NCI-H1436 (cell line): Measurements from ENCODE around the gene BPTF.
"Not testable (repeated sequence)": the region's sequence is repeated elsewhere in the genome, so short reads cannot be mapped to it uniquely, and the experiment has no call there.

Experiments
- DNase-seq: peaks from one replicate; lab custom pipeline; 2025; lab: John Stamatoyannopoulos, UW

The BPTF gene

DNA sequence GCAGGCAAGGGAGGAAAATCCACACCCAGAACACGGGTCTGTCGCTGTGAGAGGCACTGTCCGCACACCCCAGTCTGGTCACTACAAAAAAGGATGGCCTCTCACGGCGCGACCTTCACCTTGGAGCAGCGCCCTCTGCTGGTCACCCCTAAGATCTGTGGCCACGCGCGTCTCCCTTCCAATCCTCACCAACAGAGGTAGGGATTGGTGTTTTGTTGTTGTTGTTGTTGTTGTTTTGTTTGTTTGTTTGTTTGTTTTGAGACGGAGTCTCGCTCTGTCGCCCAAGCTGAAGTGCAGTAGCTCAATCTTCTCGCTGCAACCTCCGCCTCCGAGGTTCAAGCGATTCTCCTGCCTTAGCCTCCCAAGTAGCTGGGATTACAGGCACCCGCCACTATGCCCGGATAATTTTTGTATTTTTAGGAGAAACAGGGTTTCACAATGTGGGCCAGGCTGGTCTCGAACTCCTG, 185.9 kb downstream of the BPTF start:
- DNase-seq: no peak

DNA sequence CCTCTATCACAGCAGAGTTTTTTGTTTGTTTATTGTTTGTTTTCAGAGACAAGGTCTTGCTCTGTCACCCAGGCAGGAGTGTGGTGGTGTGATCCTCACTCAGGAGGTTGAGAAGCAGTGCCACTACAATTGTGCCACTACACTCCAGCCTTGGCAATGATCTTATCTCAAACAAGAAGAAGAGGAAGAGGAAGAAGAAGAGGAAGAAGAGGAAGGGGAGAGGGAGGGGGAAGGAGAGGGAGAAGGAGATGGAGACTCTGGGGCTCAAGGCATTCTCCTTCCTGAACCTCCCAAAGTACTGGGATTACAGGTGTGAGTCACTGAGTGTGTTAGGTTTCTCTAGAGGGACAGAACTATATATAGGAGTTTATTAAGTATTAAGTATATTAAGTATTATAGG, 188.1 kb downstream of the BPTF start:
- DNase-seq: no peak

DNA sequence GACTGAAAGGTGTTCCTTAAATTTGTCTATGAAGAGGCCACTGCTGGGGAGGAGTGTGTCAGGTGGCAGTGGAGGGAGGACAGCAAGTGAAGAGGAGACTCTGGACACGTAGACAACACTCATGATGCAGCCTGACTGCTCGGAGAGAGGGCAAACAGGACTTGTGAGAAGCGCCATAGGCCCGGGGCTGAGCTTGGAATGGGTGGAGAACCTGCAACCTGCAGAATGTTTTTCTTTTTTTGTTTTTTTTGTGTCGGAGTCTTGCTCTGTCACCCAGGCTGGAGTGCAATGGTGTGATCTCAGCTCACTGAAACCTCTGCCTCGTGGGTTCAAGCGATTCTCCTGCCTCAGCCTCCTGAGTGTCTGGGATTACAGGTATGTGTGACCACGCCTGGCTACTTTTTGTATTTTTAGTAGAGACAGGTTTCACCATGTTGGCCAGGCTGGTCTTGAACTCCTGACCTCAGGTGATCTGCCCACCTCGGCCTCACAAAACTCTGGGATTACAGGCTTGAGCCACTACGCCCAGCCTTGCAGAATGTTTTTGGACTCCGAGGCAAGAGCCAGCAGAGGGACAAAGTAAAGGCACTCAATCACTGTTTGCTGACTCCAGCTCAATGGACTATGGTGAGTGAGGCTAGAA, 189.9 kb downstream of the BPTF start:
- DNase-seq: no peak

DNA sequence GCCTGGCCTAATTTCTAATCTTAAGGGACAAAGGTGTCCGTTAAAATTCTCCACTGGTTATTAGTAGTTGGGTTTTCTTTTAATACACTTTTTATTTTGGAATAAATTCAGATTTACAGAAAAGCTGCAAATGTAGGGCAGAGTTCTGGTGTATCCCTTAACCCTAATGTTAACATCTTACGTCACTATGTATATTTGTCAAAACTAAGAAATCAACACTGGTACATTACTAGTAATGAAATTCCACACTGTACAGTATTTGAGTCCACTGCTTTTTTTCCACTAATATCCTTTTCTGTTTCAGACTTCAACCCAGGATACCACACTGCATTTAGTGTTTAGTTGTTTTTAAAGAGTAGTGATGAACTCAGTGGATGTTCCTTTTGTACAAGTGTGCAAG, 191.5 kb downstream of the BPTF start:
- DNase-seq: no peak

DNA sequence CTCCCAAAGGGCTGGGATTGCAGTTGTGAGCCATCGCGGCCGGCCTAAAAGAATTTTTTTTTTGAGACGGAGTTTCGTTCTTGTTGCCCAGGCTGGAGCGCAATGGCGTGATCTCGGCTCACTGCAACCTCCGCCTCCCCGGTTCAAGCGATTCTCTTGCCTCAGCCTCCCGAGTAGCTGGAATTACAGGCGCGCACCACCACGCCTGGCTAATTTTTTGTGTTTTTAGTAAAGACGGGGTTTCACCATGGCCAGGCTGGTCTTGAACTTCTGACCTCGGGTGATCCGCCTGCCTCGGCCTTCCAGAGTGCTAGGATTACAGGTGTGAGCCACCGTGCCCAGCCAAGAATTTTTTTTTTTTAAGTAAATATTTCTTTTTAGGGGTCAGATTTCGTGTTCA, 193.2 kb downstream of the BPTF start:
- DNase-seq: not testable (repeated sequence)

DNA sequence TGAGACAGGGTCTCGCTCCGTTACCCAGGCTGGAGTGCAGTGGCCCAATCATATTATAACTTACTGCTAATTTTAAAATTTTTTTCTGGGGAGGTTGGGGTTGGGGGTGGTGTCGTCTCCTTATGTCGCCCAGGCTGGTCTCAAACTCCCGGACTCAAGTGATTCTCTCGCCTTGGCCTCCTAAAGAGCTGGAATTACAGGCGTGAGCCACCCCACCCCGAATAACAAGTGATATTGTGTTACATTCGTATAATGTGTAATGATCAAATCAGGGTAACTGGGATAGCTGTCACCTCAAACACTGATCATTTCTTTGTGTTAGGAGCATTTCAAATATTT, 194.0 kb downstream of the BPTF start:
- no peak for DNase-seq

DNA sequence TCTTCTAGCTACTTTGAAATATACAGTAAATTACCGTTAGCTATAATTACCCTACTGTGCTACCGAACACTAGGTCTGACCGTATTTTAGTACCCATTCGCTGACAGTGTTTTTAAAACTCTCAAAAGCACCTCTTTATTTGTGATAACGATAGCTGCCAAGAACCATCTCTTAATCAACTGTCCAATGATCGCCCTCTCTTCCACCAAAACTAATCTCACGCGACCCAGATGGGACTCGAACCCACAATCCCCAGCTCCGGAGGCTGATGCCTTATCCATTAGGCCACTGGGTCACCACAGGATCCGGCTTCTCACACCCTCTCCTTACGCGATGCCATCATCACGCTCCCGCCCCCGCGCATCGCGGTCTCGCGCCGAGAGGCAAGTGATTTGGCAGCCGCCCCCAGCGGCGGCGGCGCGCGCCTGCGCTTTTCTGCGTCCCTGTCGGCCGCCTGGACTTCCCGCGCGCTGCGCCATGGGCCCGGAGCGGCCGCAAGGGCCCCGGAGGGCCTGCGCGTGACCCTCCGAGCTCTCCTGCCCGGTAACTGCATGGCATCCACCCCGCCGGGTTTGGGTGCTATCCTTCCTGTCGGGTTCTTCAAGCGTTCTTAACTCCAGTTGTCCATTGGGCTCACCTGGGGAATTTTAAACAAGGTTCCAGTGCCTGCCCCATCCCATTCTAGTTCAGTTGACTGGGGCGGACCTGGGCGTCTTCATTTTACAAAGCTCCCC, 194.5 kb downstream of the BPTF start:
- DNase-seq: peak; percentile 96

DNA sequence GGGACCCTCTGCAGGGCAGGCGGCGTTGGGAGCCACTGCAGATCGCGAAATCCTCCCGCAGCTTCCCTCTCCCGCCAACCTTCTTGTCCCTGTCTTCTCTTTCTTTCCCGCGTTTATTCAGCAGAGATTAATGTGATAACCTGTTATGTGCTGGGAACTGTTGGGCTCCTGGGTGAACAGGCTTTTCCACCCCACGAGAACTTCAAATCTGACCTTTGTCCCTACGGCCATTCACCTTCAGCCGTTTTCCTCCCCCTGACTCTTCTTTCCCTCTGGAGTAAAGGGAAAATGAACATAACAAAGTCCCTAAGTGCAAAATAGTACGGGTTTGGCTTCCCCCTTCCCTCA, 195.1 kb downstream of the BPTF start:
- DNase-seq: no peak

DNA sequence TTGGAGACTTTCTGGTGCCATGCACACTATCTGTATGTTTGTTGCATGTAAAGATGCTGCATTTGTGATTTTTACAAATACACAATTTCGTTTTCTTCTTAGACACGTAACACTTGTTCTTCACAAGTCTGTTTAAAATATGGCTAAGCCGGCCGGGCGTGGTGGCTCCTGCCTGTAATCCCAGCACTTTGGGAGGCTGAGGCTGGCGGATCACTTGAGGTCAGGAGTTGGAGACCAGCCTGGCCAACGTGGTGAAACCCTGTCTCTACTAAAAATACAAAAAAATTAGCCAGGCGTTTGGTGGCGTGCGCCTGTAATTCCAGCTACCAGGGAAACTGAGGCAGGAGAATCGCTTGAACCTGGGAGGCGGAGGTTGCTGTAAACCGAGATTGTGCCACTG, 195.5 kb downstream of the BPTF start:
- DNase-seq: not testable (repeated sequence)

DNA sequence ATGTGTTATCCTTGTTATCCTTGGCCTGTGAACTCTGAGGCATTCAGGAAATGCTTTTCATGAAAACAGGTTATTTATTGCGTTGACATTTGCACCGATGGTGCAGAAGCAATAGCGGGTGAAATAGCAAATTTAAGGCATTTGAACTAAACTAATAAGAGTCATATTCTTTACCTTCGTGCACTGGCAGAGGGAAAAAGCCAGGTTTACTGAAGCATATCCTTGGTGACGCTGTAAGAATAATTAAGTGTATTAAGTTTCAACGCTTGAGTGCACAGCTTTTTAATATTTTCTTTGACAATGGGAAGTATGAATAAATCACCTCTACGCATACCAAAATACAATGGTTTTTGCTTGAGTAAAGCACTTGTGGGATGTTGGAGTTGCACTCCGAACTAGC, 196.7 kb downstream of the BPTF start:
- no peak for DNase-seq

DNA sequence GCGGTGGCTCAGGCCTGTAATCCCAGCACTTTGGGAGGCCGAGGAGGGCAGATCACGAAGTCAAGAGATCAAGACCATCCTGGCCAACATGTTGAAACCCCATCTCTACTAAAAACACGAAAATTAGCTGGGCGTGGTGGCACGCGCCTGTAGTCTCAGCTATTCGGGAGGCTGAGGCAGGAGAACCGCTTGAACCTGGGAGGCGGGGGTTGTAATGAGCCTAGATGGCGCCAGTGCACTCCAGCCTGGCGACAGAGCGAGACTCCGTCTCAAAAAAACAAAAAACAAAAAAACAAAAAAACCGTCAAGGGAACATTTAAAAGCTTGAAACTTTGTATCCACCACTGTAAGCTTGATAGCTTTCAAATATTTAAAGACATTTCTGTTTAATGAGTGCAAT, 197.2 kb downstream of the BPTF start:
- not testable (repeated sequence) for DNase-seq

DNA sequence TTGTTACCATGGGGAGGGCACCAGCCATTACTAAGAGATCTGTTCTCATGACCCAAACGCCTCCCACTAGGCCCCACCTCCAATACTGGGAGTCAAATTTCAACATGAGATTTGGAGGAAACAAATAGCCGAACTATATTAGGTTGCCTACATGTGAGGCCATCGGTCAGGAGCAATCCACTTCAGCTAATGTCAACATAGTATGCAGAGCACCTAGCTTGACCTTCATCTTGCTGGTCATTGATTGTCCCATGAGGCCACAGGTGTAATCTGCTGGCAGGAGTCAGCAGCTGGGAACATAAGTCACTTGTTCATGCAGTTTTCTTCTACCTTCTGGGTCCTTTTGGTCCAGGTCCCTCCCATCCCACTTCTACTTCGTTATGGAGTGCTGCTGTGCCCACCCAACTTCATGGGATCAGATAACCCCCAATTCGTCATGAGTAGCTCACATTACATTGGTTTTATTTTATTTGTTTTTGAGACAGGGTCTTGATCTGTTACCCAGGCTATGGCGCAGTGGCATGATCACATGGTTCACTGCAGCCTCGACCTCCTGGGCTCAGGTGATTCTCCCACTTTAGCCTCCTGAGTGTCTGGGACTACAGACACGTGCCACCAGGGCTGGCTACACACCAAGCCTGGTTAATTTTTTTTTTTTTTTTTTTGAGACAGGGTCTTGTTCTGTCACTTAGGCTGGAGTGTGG, 204.4 kb downstream of the BPTF start:
- no peak for DNase-seq
